HCT116 (cell line): Measurements from ENCODE around the gene AS3MT.

Experiments used
- EZH2 ChIP-seq: fragments of 200-600 bp; sonication (generic); IDR thresholded peaks from 2 replicates; pipeline ENCODE4 v1.6.1; 2017; ENCODE audit warnings: antibody characterized with exemption, mixed run types
- POLR2A ChIP-seq: IDR thresholded peaks from 2 replicates; pipeline ENCODE4 v1.7.0; 2011; ENCODE audit warnings: borderline replicate concordance; ENCODE audit not compliant: insufficient read depth, insufficient read length; ENCODE audit errors: extremely low read depth
- POLR2AphosphoS5 ChIP-seq: IDR thresholded peaks from 2 replicates; pipeline ENCODE4 v1.6.1; 2011; ENCODE audit warnings: mild to moderate bottlenecking, low read depth, low read length, moderate library complexity
- RAD21 ChIP-seq: IDR thresholded peaks from 2 replicates; pipeline ENCODE4 v1.6.1; 2012; ENCODE audit warnings: low read depth, mild to moderate bottlenecking
- ZNF274 ChIP-seq: fragments of 200-500 bp; sonication (Bioruptor generic); IDR thresholded peaks from 2 replicates; pipeline ENCODE4 v1.6.1; 2014; ENCODE audit warnings: mild to moderate bottlenecking, low read depth, low read length, inconsistent platforms
- TF ChIP-seq, protein P1 (sequence below), 3 experiments: fragments of 200-600 bp in 1 of 3; sonication (generic) in 1 of 3; IDR thresholded peaks in 2 of 3; conservative IDR thresholded peaks in 1 of 3; 2 replicates each; pipeline ENCODE4 v1.5.1; 2012 to 2017; ENCODE audit warnings: low read depth in 2 of 3, low read length in 2 of 3, antibody characterized with exemption in 1 of 3, borderline replicate concordance in 1 of 3, control low read depth in 1 of 3, mild to moderate bottlenecking in 1 of 3, mixed read lengths in 1 of 3, mixed run types in 1 of 3, moderate library complexity in 1 of 3; ENCODE audit not compliant: insufficient read depth in 1 of 3
- TF ChIP-seq, protein P2 (sequence below): IDR thresholded peaks from 2 replicates; pipeline ENCODE4 v1.6.1; 2012
- TF ChIP-seq, protein P3 (sequence below): IDR thresholded peaks from 2 replicates; pipeline ENCODE4 v1.6.1; 2012; ENCODE audit warnings: low read depth

DNA sequence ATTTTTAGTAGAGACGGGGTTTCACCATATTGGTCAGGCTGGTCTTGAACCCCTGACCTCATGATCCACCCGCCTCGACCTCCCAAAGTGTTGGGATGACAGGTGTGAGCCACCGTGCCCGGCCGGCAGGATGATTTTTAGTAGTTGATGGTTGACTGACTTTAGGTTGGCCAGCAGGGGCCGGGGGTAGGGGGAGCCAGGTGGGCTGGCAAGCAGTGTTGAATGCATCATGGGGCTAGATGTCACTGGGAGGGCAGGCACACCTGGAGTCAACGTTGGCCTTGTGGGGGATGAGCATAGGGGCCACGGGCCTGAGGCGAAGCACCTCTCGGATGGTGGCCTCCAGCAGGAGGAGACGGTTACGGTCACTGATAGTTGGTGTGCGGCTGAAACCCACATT lies 37.0 kb upstream of the AS3MT start:
- TF ChIP-seq, protein P1, sequence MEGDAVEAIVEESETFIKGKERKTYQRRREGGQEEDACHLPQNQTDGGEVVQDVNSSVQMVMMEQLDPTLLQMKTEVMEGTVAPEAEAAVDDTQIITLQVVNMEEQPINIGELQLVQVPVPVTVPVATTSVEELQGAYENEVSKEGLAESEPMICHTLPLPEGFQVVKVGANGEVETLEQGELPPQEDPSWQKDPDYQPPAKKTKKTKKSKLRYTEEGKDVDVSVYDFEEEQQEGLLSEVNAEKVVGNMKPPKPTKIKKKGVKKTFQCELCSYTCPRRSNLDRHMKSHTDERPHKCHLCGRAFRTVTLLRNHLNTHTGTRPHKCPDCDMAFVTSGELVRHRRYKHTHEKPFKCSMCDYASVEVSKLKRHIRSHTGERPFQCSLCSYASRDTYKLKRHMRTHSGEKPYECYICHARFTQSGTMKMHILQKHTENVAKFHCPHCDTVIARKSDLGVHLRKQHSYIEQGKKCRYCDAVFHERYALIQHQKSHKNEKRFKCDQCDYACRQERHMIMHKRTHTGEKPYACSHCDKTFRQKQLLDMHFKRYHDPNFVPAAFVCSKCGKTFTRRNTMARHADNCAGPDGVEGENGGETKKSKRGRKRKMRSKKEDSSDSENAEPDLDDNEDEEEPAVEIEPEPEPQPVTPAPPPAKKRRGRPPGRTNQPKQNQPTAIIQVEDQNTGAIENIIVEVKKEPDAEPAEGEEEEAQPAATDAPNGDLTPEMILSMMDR (IDR thresholded peaks at IDR 0.05 in 2 of 3, conservative IDR thresholded peaks at IDR 0.05 in 1 of 3; ENCODE audit: borderline replicate concordance in 1 of 3, insufficient read depth in 1 of 3, low read depth in 2 of 3, low read length in 2 of 3): no peak
- TF ChIP-seq, protein P2, sequence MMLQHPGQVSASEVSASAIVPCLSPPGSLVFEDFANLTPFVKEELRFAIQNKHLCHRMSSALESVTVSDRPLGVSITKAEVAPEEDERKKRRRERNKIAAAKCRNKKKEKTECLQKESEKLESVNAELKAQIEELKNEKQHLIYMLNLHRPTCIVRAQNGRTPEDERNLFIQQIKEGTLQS: no peak
- TF ChIP-seq POLR2AphosphoS5: no peak
- TF ChIP-seq POLR2A: no peak
- no peak for TF ChIP-seq EZH2
- no peak for TF ChIP-seq RAD21
- TF ChIP-seq ZNF274: no peak
- TF ChIP-seq, protein P3, sequence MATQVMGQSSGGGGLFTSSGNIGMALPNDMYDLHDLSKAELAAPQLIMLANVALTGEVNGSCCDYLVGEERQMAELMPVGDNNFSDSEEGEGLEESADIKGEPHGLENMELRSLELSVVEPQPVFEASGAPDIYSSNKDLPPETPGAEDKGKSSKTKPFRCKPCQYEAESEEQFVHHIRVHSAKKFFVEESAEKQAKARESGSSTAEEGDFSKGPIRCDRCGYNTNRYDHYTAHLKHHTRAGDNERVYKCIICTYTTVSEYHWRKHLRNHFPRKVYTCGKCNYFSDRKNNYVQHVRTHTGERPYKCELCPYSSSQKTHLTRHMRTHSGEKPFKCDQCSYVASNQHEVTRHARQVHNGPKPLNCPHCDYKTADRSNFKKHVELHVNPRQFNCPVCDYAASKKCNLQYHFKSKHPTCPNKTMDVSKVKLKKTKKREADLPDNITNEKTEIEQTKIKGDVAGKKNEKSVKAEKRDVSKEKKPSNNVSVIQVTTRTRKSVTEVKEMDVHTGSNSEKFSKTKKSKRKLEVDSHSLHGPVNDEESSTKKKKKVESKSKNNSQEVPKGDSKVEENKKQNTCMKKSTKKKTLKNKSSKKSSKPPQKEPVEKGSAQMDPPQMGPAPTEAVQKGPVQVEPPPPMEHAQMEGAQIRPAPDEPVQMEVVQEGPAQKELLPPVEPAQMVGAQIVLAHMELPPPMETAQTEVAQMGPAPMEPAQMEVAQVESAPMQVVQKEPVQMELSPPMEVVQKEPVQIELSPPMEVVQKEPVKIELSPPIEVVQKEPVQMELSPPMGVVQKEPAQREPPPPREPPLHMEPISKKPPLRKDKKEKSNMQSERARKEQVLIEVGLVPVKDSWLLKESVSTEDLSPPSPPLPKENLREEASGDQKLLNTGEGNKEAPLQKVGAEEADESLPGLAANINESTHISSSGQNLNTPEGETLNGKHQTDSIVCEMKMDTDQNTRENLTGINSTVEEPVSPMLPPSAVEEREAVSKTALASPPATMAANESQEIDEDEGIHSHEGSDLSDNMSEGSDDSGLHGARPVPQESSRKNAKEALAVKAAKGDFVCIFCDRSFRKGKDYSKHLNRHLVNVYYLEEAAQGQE: no peak
